Adrenal gland (tissue), 12 donors: ENCODE measurements around the gene MAP7. TPM values are rescaled to one million over a fixed set of nuclear protein-coding genes. Genes with fewer than 3 reads are reported as not detected.

Experiments
- DNase-seq, 7 donors: peaks; one replicate each; pipeline ENCODE4 v3.0.0-alpha.2; 2019 to 2020
- H3K27ac ChIP-seq, 5 donors: fragments of 200-600 bp; sonication (generic) in 4 of 5; 1 replicate in 3 of 5; 2 replicates in 2 of 5; pipeline versions ENCODE4 v1.5.1 to v1.8.0; 2016 to 2020; ENCODE audit warnings: mild to moderate bottlenecking in 1 of 5
- H3K27me3 ChIP-seq: fragments of 200-600 bp; 2 replicates; pipeline ENCODE4 v1.8.0; 2021
- H3K36me3 ChIP-seq, 2 donors: fragments of 200-600 bp; replicated peaks in 1 of 2; 1 replicate in 1 of 2; 2 replicates in 1 of 2; pipeline versions ENCODE4 v1.5.1 to v1.8.0; 2018 to 2022
- H3K4me1 ChIP-seq, 2 donors: fragments of 200-600 bp; replicated peaks in 1 of 2; 1 replicate in 1 of 2; 2 replicates in 1 of 2; pipeline versions ENCODE4 v1.5.1 to v1.8.0; 2018 to 2021
- H3K4me3 ChIP-seq, 4 donors: fragments of 200-600 bp; sonication (generic) in 3 of 4; one replicate each; pipeline ENCODE4 v1.5.1; 2016 to 2018
- H3K9me3 ChIP-seq, 3 donors: fragments of 200-600 bp; sonication (generic) in 1 of 3; replicated peaks in 1 of 3; 1 replicate in 2 of 3; 2 replicates in 1 of 3; pipeline versions ENCODE4 v1.5.1 to v1.8.0; 2016 to 2021
- POLR2A ChIP-seq, 2 donors: fragments of 450-650 bp; IDR thresholded peaks; one replicate each; pipeline ENCODE4 v1.6.1; 2017; ENCODE audit warnings: antibody characterized with exemption in 2 of 2, mild to moderate bottlenecking in 2 of 2, moderate library complexity in 1 of 2
- WGBS, 4 donors: extraction: QIAGEN DNeasy Blood & Tissue Kit in 2 of 4; methylation state at CpG; one replicate each; pipeline versions ENCODE4 v1.1.5 to v1.1.7; 2013 to 2017; 5-methylcytosine and 5-hydroxymethylcytosine counted together
- intact Hi-C, 2 donors: fragments of 100-400 bp; cut with DNase I; formaldehyde crosslinking; loops; one replicate each; pipeline versions ENCODE4 v1.14.1 to v1.15.0; 2022 to 2023
- polyA plus RNA-seq, 3 donors: library from polyadenylated mRNA; stranded (reverse); fragments of 200-250 nt in 2 of 3; fragments of 350-450 nt in 1 of 3; fragmentation: Illumina TruSeq in 1 of 3; extraction: RNeasy Lipid Tissue Mini Kit (QIAGEN cat#74804) in 1 of 3; gene quantifications; one replicate each; pipeline ENCODE4 v1.2.3, GENCODE V29; 2013 to 2014
- total RNA-seq, 9 donors: library from RNA; depleted of rRNA in 4 of 9; stranded (reverse); fragments of >200 nt in 4 of 9; fragments of 120-200 nt in 1 of 9; fragmentation: NEBNext Ultra II Directional in 1 of 9; extraction: Animal tissue kit (Norgen Biotek cat#: 25700) in 1 of 9; gene quantifications; one replicate each; pipeline versions ENCODE4 v1.1.0 to v1.2.4, GENCODE V29; 2013 to 2023
- TF ChIP-seq, protein P1 (sequence below), 6 experiments: fragments of 450-650 bp in 4 of 6; fragments of 200-600 bp in 2 of 6; sonication (generic) in 1 of 6; IDR thresholded peaks; 1 replicate in 5 of 6; 2 replicates in 1 of 6; pipeline versions ENCODE4 v1.5.1 to v1.8.0; 2016 to 2021; ENCODE audit warnings: antibody characterized with exemption in 6 of 6, mild to moderate bottlenecking in 2 of 6, moderate library complexity in 1 of 6
- donor health status: healthy with polysubstance abuse.
- donor health status: Bipolar disorder and iron deficiency.
- donor health status: DM: yes; HTN: yes; CAD: no.
- donor health status: DM: no; HTN: no; CAD: no.
- donor health status: DM: no; HTN: no; CAD: no.
- donor health status: DM: yes; HTN: yes; CAD: no.

MAP7 gene
- total and polyA plus RNA-seq, 12 donors: 4.7 to 31.6 (median 11.3) TPM

DNA sequence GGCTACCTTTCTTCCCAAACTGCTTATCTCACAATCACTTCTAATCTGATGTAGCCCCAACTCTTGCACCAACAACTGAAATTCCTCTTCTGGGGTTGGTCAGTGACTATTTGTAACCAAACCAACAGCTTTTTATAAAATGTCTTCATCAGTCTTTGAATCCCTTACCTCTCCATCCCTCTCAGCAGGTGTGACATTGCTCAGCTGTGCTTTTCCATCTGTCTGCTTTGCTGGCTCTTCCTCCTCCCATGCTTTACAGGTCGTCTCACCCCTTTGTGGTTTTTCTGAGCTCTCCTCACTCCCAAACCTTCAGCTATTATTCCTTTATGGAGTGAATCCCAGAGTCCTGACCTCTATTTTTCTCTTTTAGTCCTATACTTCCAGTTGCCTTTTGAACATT, 5.9 kb downstream of the MAP7 start:
- no peak for DNase-seq
- TF ChIP-seq, protein P1, sequence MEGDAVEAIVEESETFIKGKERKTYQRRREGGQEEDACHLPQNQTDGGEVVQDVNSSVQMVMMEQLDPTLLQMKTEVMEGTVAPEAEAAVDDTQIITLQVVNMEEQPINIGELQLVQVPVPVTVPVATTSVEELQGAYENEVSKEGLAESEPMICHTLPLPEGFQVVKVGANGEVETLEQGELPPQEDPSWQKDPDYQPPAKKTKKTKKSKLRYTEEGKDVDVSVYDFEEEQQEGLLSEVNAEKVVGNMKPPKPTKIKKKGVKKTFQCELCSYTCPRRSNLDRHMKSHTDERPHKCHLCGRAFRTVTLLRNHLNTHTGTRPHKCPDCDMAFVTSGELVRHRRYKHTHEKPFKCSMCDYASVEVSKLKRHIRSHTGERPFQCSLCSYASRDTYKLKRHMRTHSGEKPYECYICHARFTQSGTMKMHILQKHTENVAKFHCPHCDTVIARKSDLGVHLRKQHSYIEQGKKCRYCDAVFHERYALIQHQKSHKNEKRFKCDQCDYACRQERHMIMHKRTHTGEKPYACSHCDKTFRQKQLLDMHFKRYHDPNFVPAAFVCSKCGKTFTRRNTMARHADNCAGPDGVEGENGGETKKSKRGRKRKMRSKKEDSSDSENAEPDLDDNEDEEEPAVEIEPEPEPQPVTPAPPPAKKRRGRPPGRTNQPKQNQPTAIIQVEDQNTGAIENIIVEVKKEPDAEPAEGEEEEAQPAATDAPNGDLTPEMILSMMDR (IDR thresholded peaks at IDR 0.05): no peak
- no peak for TF ChIP-seq POLR2A (IDR thresholded peaks at IDR 0.05)
- Histone ChIP-seq H3K27ac (no peak overlapping the region), H3K4me3 (no peak overlapping the region), H3K36me3 (no peaks in the 10 kb centered on the region), H3K4me1 (peaks cover 0 to 3% of the 10 kb centered on the region in 2 donors), H3K9me3 (no peaks in the 10 kb centered on the region), H3K27me3 (no peaks in the 10 kb centered on the region)
- intact Hi-C loops: no loop called here
- WGBS, 4 donors: 61 to 71% (median 66%) methylated on average over 1 of the region's 1 CpG

- WGBS, 4 donors: 93 to 100% (median 97%) methylated on average over 2 of the region's 2 CpGs
- Histone ChIP-seq H3K9me3 (no peaks in the 10 kb centered on the region), H3K4me1 (no peaks in the 10 kb centered on the region), H3K27me3 (no peaks in the 10 kb centered on the region), H3K36me3 (no peaks in the 10 kb centered on the region), H3K4me3 (no peak overlapping the region), H3K27ac (no peak overlapping the region)
- no peak for DNase-seq
- intact Hi-C loops: no loop called here
- TF ChIP-seq POLR2A (IDR thresholded peaks at IDR 0.05): no peak
- TF ChIP-seq, protein P1 (IDR thresholded peaks at IDR 0.05): no peak
Measured at GRCh38 chr6:136541395-136541794, 8.8 kb downstream of the MAP7 start.

DNA sequence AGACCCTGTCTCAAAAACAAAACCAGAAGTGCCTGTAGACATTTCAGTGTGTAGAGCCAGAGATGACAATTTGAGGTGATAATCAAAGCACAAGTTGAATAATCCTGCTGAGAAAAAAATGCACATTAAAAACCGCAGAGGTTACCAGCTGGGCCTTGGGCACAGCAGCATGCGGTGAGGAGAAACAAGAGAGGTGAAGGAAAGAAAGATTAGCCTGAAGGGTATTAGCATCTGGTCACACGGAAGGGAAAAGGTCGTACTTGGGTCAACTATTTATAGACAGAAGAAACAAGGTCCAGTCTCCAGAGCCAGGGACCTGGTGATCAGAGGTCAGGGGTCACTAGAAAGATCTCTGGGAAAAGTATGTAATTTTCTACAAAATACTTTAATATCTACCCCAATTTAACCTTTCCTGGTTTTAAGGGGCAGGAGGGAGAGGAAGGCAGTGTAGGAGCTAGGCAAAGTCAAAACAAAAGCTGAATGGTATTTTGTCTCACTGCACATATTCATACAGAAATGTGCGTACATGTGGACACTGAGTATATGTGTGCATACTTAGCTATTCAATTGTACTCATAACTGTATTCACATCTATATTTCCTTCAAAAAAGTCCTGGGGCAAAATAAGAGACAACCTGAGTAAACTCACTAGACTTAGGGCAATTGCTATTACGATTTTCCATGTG, 10.1 kb downstream of the MAP7 start:
- DNase-seq: no peak
- TF ChIP-seq POLR2A (IDR thresholded peaks at IDR 0.05): no peak
- TF ChIP-seq, protein P1 (IDR thresholded peaks at IDR 0.05): no peak
- WGBS, 4 donors: 65 to 73% (median 70%) methylated on average over 6 of the region's 6 CpGs
- Histone ChIP-seq H3K36me3 (no peaks in the 10 kb centered on the region), H3K4me1 (no peaks in the 10 kb centered on the region), H3K27me3 (no peaks in the 10 kb centered on the region), H3K9me3 (no peaks in the 10 kb centered on the region), H3K4me3 (no peak overlapping the region), H3K27ac (no peak overlapping the region)
- intact Hi-C loops: no loop called here

- Histone ChIP-seq H3K4me3 (no peak overlapping the region), H3K27ac (no peak overlapping the region), H3K9me3 (no peaks in the 10 kb centered on the region), H3K36me3 (no peaks in the 10 kb centered on the region), H3K27me3 (no peaks in the 10 kb centered on the region), H3K4me1 (no peaks in the 10 kb centered on the region)
- TF ChIP-seq POLR2A (IDR thresholded peaks at IDR 0.05): no peak
- TF ChIP-seq, protein P1 (IDR thresholded peaks at IDR 0.05): no peak
- WGBS, 4 donors: 84 to 91% (median 89%) methylated on average over 4 of the region's 4 CpGs
- no peak for DNase-seq
- intact Hi-C loops: no loop called here
Measured at GRCh38 chr6:136538836-136539235, 11.4 kb downstream of the MAP7 start.
